GM12873 (cell line): ENCODE measurements around the gene COQ8B.

ENCODE experiments used
- CTCF ChIP-seq: IDR thresholded peaks from 2 replicates; pipeline ENCODE4 v1.5.1; 2012; ENCODE audit warnings: low read depth, mild to moderate bottlenecking, moderate library complexity, low read length, control low read depth; ENCODE audit not compliant: insufficient read depth; ENCODE audit errors: missing control alignments

COQ8B gene

GRCh38 chr19:40687525-40688016 lies 29.1 kb downstream of the COQ8B start:
- TF ChIP-seq CTCF, result no peak

GRCh38 chr19:40686882-40687524 lies 29.7 kb downstream of the COQ8B start:
- TF ChIP-seq CTCF, result no peak

GRCh38 chr19:40685563-40685962 lies 31.1 kb downstream of the COQ8B start:
- TF ChIP-seq CTCF, result no peak

GRCh38 chr19:40685016-40685526 lies 31.6 kb downstream of the COQ8B start:
- no peak for TF ChIP-seq CTCF

- no peak for TF ChIP-seq CTCF
Observed at GRCh38 chr19:40684280-40684679, 32.4 kb downstream of the COQ8B start.

- no peak for TF ChIP-seq CTCF
Observed at GRCh38 chr19:40683437-40683836, 33.2 kb downstream of the COQ8B start.

GRCh38 chr19:40682431-40682964 lies 34.2 kb downstream of the COQ8B start:
- TF ChIP-seq CTCF, result no peak
